ENCODE results near the gene NECAB2. TPM values are rescaled to one million over a fixed set of nuclear protein-coding genes. Genes with fewer than 3 reads are reported as not detected.

NECAB2 gene
- total RNA-seq, 3 donors from 2014 or later: 1.5 TPM; not detected in 2

GRCh38 chr16:83935858-83936255 lies 32.2 kb upstream of the NECAB2 start:
- no peaks in the 10 kb centered on the region for H3K36me3 ChIP-seq
- no peak for TF ChIP-seq POLR2AphosphoS5 (IDR thresholded peaks at IDR 0.05)
- TF ChIP-seq, protein P1, sequence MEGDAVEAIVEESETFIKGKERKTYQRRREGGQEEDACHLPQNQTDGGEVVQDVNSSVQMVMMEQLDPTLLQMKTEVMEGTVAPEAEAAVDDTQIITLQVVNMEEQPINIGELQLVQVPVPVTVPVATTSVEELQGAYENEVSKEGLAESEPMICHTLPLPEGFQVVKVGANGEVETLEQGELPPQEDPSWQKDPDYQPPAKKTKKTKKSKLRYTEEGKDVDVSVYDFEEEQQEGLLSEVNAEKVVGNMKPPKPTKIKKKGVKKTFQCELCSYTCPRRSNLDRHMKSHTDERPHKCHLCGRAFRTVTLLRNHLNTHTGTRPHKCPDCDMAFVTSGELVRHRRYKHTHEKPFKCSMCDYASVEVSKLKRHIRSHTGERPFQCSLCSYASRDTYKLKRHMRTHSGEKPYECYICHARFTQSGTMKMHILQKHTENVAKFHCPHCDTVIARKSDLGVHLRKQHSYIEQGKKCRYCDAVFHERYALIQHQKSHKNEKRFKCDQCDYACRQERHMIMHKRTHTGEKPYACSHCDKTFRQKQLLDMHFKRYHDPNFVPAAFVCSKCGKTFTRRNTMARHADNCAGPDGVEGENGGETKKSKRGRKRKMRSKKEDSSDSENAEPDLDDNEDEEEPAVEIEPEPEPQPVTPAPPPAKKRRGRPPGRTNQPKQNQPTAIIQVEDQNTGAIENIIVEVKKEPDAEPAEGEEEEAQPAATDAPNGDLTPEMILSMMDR (IDR thresholded peaks at IDR 0.05): no peak
- TF ChIP-seq POLR2A (IDR thresholded peaks at IDR 0.05): no peak
- intact Hi-C loops (cut with DNase I; ENCODE audit: low total_unique reads): no loop called here
- H3K4me3 ChIP-seq: no peak overlapping the region
- no peaks in the 10 kb centered on the region for H3K27me3 ChIP-seq
- H3K9me3 ChIP-seq: no peaks in the 10 kb centered on the region
- no peak overlapping the region for H3K27ac ChIP-seq
- no peaks in the 10 kb centered on the region for H3K4me1 ChIP-seq
- no peak for DNase-seq (ENCODE audit: low spot score in 2 of 2)

DNA sequence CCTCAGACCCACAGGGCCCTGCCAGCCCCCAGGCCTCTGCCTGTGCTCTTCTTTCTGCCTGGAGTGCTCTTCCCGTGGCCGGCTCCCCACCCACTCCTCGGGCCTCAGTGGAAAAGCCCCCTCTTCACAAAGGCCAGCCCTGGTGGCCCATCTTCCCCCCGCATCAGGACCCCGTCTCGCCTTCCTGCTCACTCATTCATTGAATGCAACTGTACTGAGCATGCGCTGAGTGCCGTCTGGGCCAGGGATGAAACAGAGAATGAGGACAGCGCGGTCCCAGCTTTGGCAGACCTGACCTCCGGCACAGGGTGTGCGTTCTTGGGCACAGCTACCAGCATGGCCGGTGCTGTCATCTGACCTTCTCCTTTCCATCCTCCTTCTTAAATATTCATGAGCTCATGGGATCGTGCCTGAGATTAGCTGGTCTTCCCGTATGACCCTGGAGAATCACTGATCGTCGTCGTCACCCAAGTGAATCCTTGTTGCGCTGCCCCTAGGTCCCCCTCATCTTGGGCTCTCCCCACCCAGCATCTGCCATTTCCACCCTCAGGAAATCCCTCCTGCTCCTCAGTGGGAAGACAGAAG lies 31.4 kb upstream of the NECAB2 start:
- Histone ChIP-seq H3K4me3 (no peak overlapping the region), H3K36me3 (no peaks in the 10 kb centered on the region), H3K9me3 (no peaks in the 10 kb centered on the region), H3K27ac (no peak overlapping the region), H3K4me1 (no peaks in the 10 kb centered on the region), H3K27me3 (no peaks in the 10 kb centered on the region)
- intact Hi-C loops (cut with DNase I; ENCODE audit: low total_unique reads): no loop called here
- no peak for DNase-seq (ENCODE audit: low spot score in 2 of 2)
- TF ChIP-seq, protein P1 (IDR thresholded peaks at IDR 0.05): no peak
- no peak for TF ChIP-seq POLR2A (IDR thresholded peaks at IDR 0.05)
- TF ChIP-seq POLR2AphosphoS5 (IDR thresholded peaks at IDR 0.05): no peak

DNA sequence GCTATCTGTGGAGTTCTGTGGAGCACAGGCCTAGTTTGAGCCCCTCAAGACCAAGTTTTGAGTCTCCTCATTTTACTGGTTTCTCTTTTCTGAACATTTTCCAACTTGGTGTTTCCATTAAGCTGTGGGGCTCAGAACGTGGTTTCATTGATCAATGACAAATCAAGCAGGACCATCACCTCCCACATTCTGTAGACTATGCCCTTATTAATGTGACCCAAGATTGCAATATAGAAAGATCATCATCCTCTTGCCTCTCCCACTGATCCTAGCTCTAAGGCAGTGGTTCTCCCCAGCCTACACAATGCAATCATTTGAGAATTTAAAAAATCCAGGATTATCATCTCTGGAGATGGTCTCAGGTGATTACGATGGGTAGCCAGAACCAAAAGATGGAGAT lies 30.8 kb upstream of the NECAB2 start:
- TF ChIP-seq POLR2AphosphoS5 (IDR thresholded peaks at IDR 0.05) (no peak), POLR2A (IDR thresholded peaks at IDR 0.05) (no peak)
- TF ChIP-seq, protein P1 (IDR thresholded peaks at IDR 0.05): no peak
- intact Hi-C loops (cut with DNase I; ENCODE audit: low total_unique reads): no loop called here
- H3K36me3 ChIP-seq: no peaks in the 10 kb centered on the region
- no peak overlapping the region for H3K27ac ChIP-seq
- H3K27me3 ChIP-seq: no peaks in the 10 kb centered on the region
- no peak overlapping the region for H3K4me3 ChIP-seq
- H3K9me3 ChIP-seq: no peaks in the 10 kb centered on the region
- DNase-seq (ENCODE audit: low spot score in 2 of 2): no peak
- H3K4me1 ChIP-seq: no peaks in the 10 kb centered on the region

DNA sequence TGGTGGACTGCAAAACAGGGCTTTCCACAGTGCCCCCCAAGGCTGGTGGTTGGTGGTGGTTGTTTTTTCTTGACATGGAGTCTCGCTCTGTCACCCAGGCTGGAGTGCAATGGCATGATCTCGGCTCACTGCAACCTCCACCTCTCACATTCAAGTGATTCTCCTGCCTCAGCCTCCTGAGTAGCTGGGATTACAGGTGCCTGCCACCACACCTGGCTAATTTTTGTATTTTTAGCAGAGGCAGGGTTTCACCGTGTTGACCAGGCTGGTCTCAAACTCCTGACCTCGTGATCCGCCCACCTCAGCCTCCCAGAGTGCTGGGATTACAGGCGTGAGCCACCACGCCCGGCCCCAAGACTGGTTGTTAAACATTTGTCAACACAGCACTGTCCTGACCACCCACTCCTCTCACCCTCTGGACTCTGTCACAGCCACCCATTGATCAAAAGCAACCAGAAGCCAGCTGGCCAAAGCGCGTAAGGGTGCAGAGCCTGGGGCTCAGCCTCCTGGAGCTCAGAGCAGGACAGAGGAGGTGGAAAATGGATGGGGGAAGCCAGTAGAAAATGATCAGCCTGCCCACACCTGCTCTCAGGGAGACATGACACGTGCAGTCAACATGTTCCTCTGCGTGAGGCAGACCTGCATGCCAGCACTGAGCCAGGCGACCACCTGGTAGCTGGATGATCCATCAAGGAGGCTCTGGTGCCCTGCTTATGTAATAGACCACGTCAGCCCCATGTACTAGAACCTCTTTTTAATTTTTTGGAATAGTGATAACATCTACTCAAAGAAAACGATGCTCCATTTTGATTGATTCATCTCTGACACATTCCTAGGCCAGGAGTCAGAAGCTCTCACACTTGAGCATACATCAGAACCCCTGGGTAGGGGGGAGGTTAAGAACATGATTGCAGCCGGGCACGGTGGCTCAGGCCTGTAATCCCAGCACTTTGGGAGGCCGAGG lies 29.8 kb upstream of the NECAB2 start:
- Histone ChIP-seq H3K27ac (no peak overlapping the region), H3K9me3 (no peaks in the 10 kb centered on the region), H3K4me3 (no peak overlapping the region), H3K4me1 (no peaks in the 10 kb centered on the region), H3K27me3 (no peaks in the 10 kb centered on the region), H3K36me3 (no peaks in the 10 kb centered on the region)
- intact Hi-C loops (cut with DNase I; ENCODE audit: low total_unique reads): no loop called here
- TF ChIP-seq, protein P1 (IDR thresholded peaks at IDR 0.05): no peak
- TF ChIP-seq POLR2A (IDR thresholded peaks at IDR 0.05) (no peak), POLR2AphosphoS5 (IDR thresholded peaks at IDR 0.05) (no peak)
- DNase-seq (ENCODE audit: low spot score in 2 of 2): no peak

- TF ChIP-seq POLR2AphosphoS5 (IDR thresholded peaks at IDR 0.05) (no peak), POLR2A (IDR thresholded peaks at IDR 0.05) (no peak)
- TF ChIP-seq, protein P1 (IDR thresholded peaks at IDR 0.05): no peak
- Histone ChIP-seq H3K27ac (no peak overlapping the region), H3K36me3 (no peaks in the 10 kb centered on the region), H3K4me3 (no peak overlapping the region), H3K27me3 (no peaks in the 10 kb centered on the region), H3K9me3 (no peaks in the 10 kb centered on the region), H3K4me1 (no peaks in the 10 kb centered on the region)
- intact Hi-C loops (cut with DNase I; ENCODE audit: low total_unique reads): no loop called here
- DNase-seq (ENCODE audit: low spot score in 2 of 2): no peak
Measured at GRCh38 chr16:83939266-83939855, 28.7 kb upstream of the NECAB2 start.
